DMS114 treated with DMSO at 0.1 percent for 48 hours (cell line): ENCODE data around the gene PTPRO.
"Not testable (repeated sequence)": the region's sequence is repeated elsewhere in the genome, so short reads cannot be mapped to it uniquely, and the experiment has no call there.

Experiments
- DNase-seq: peaks from one replicate; lab custom pipeline; 2025; ENCODE audit not compliant: unreplicated experiment; lab: John Stamatoyannopoulos, UW

PTPRO gene

DNA sequence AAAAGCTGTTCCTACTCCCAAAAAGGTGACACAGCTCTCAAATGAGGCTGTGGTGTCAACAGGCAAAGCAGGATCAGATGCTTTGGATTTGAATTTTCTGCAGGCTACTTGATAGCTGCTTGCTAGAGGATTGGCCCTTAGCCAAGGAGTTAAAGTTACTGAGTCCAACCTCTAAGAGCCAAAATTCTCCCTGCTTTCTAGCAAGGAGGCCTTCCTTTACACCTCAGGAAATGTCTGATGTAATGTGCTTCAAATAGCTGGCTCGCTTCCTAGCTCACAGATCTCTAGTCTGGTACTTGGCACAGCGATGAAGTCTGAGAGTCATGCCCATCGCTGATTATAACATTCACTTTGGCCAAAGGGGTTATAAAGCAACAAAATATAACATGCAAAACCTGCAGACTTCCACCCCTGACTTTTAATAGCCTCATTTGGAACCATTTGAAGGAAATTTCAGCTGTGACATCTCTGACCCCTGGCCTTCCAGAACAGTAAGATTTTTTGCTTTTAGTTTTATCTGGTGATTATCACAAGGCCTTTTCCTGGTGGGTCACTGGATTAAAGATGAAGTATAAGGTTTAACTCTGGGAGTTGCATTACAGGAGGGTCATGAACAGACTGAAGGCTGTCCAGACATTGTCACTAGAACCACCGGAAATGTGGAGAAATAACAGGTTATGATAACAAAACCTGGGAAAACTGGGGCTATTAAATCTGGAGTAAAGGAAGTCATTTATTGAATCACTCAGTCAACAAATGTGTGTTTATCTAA, 277.1 kb downstream of the PTPRO start:
- DNase-seq: no peak

DNA sequence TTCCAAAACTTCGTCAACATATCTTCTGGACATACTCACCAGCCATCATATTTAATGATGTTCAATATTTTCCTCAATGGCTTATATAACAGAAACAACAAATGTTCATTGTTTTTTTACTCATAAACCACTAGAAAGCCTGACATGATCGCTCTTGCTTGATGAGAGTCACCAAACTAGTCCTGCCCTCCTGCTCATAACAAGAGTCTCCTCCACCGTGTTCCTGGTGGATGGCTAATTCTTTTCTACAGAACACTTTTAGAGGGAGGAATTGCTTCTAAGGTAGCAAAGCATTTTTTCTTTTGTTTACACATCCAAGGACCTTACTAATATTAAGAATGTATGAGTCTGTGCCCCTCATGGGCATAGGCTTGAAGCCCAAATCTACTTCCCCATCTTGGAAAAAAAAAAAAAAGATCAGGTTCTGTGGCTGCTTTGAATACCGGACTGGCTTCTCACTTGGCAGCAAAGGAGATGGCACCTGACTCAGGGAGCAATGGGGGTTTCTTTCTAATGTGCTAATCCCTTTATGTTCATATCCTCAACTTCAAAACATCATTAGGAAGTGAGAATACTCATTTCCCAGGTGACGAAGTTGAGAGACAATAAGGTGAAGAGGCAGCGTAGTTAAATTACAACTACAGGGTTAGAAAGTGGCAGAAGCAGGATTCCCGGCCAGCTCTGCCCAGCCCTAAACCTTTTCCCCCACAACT, 278.1 kb downstream of the PTPRO start:
- DNase-seq: no peak

DNA sequence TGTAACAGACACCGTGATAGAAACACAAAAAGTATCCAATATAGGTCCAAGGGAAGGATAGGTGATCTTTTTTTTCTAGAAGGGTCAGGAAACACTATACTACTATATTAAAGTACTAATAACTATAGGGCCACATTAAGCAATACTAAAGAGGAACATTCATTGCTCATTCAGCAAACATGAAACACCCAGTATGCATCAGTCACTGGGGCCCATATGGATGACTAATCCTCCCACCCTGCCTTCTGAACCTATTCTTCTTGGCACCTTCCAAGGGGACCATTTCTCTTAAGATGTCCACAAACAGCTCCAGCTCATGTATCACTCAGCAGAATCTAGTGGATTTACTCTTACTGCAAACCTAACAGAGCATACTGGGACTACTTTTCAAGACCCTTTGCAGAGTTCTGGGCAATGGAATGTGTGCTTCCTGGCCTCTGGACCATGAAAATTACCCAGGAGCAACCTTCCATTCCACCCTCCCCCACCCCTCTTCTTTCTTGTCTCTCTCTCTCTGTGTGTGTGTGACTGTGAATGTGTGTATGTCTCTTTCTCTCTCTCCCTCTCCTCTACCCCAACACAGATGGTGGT, 279.0 kb downstream of the PTPRO start:
- no peak for DNase-seq

DNA sequence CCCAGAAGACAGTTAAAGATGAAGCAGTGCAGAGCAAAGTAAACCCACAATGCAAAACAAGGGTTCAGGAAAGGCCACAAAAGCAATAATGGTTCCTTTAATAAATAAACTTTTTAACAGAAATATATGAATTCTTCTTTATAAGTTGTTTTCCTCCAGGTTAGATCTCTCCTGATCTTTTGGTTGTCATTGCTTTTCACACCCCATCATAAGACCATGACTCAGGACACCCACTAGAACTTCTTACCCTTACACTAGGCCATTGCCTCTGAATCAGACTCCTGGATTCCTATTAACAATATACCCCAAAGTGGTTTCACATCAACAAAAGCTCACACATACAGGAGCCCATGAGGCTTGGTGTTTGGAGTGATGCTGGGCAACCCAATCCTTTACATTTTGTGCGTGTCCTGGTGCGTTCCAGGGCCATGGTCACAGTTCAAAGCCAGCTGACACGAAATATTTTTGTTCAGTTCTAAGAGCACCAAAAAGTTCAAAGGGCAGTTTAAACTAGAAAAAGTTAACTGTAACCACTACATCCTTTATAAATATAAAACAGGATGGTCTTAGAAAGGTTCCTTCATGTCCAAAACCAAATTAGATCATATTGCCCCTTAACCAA, 279.9 kb downstream of the PTPRO start:
- DNase-seq: no peak

DNA sequence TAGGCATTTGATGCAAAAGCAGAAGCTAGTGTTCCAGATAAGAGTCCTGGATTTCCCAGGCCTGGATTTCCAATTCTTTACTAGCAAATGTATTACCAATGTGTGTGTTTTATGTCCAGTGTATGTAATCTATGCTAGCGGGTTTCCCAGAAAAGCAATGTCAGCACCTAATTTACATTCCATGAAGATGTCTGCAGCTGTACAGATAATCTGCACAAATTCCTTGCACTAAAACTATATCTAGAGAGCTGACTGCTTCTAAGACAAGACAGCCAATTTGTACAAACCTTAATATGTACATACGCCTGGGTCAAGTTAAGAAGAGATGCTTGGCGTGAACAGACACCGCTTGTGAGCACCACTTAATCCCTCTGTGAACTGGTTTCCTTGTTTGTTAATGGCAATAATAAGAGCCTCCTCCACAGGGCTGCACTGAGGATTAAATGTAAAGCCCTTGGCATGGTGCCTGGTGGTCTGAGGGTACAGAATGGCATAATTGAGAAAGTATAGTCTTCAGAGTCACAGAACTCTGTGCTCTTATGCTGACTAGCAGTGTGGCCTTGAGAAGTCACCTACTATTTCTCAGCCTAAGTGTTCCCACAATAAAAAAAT, 281.3 kb downstream of the PTPRO start:
- DNase-seq: no peak

DNA sequence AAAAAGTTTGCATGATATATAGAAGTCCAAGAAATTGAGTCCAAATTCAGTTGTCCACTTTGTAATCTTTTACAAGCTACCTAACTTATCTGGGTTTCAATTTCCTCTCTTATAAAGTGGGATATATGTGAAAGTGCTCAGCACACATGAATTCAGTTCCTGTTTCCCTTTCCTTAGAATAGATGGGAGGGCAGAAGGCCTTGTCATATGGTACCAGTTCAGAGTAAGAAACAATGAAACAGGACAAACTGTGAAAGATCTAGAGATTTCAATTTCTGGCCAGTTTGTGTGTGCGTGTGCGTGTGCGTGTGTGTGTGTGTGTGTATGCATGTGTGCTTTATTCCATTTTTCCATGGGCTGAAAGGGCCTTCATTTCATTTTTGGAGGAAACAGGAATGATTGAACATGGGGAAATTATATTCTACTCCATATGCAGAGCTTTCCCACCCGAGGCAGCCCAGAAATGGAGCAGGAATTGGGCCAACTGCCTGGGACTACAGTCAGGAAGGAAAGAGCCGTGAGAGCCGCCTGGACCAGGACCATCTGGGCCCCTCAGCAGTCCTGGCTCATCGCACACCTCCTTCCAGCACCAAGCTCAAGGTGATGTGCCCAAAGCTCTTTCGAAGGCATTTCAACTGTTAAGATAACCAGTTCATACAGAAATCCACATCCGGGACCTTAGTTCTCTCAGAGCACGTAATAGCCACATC, 283.7 kb downstream of the PTPRO start:
- DNase-seq: no peak

DNA sequence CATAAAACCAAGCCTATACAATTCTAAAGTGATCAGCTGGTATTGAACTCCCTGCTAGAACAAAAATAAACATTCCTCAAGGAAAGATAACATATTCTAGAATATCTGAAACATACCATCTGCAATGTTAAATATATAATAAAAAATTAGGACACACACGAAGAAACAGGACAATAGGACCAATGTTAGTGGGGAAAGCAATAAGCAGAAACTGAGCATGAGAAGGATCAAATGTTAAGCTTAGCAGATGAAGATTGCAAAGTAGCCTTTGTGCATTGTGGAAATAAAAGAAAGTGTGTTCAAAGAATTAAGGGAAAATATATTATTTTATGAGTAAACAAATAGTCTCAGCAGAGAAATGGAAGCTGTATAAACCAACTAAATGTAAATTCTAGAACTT, 286.1 kb downstream of the PTPRO start:
- no peak for DNase-seq

DNA sequence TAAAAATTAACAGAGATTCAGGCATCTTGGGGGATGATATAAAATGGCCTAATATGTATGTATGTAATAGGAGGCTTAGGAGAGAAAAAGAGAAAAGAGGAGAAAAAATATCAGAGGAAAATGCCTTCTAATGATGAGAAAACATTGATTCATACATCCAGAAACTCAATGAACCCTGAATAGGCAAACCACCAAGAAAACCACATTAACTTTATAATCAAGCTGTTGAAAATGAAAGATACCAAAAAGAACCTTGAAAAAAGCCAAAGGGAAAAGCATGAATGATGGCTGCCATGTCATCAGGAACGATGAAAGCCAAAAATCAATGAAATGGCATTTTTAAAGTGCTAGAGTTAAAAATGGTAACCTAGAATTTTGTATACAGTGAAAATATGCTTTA, 286.6 kb downstream of the PTPRO start:
- no peak for DNase-seq

DNA sequence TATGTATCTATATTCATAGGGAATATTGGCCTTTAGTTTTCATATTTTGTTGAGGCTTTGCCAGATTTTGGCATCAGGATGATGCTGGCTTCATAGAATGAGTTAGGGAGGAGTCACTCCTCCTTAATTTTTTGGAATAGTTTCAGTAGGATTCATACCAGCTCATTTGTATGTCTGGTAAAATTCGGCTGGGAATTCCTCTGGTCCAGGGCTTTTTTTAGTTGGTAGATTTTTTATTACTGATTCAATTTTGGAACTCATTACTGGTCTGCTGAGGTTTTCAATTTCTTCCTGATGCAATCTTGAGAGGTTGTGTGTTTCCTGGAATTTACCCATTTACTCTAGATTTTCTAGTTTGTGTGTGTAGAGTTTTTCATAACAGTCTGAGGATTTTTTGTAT, 291.7 kb downstream of the PTPRO start:
- DNase-seq: no peak

DNA sequence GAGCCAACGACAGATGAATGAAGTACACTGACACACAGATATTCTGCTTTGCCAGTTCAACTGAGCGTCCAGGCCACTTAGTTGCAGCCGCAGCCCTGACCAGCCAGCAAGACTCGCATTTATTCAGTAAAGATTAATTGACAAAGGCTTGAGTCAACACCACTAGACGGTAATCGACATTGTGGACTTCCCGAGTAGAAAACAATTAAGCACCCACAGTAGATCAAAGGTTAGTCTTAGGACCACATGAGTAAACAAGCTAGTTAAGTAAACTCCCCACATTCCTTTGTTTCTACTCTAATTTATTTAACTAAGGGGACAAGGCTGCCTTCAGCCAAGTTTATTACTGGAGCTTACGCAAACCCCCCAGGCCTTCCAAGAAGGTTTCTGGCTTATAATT, 294.2 kb downstream of the PTPRO start:
- DNase-seq: not testable (repeated sequence)

DNA sequence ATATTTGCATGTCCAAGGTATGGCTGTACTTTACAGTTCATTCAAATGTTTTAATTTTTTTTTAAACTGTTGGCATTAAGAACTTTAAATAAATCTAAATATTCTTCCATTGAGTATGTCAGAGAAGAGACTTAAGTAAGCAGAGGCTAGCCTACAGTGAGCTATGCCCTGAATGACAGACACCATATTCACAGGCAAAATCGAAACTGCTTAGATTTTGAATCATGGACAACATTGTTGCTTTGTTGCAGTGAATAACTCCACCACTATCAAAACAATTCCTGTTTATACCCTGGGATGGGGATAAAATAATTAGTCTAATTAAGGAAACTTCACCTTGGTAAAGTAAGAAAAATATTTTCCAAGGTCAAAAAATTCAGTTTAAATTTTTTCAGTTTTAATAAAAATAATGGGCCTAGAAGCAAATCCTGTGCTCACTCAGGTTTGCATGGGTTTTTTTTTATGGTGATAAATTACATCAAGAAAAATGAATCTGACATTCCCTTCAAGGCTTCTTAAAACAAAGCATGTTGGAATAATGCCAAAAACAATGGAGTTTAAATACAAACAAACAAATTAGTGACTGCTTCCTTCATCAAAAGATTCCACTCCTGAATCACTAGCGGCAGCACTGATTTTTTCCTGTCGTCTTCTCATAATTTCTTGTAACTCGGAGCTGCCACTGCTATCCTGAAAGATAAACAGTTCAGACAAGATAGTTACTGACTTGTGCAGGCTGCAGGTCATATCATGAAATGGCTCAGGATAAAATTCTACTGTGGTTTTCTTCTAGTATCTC, 298.6 kb downstream of the PTPRO start:
- no peak for DNase-seq

DNA sequence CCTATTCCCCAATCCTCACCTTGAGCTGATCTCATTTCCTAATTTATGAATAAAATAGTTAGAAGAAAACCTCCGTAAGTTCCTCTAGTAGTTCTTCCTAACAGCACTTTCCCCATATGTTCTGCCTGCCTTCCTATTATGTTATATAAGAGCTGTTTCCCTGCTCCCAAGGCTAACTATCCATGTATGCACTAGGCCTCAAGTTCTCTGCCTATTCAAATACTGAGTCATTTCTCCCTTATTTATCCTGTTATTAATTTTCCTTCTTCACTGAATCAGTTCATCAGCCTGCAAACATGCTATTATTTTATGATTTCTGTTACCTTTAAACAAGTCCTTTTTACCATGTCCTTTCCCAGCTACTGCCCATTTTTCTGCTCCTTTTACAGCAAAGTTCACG, 302.8 kb downstream of the PTPRO start:
- no peak for DNase-seq

DNA sequence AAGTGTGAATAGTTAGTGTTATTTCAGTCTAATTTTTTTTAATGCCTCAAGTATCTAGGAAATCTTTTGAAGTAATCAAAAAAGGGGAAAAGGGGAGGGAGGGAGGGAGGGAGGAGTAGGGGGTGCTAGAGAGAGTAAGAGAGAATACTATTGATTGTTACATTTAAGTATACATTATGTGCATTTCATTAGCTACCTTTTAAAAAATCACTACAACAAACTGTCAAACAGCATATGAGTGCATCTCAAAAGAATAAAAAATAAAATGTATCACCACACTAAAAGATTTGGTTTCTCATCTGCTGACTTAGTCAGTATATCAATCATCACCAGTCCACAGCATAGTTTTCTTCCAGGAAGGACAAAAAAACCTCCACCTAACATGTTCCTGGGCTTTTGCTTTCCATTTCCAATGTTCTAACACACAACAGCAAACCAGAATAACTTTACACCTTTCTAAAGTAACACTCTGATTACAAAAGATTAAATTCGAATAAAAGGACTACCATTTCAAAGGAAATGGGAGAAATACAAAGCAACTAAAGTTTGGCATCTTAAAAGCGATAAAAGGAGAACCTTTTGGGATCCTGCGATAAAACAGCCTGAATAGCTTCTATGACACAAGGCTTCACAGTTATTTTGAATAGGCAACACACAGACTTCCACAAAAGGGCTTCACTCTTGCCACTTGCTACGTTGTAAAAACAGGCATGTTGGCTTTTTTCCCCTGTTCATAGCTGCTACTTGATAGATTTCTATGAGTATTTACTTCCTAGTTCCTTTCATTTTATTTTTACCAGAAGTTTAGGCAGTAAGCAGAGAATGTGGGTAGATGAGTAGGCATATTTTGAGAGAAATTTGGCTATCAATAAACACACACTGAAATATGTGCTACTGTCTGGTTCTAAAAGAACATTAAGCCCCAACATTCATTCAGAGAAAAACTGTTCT, 306.0 kb downstream of the PTPRO start:
- DNase-seq: no peak

DNA sequence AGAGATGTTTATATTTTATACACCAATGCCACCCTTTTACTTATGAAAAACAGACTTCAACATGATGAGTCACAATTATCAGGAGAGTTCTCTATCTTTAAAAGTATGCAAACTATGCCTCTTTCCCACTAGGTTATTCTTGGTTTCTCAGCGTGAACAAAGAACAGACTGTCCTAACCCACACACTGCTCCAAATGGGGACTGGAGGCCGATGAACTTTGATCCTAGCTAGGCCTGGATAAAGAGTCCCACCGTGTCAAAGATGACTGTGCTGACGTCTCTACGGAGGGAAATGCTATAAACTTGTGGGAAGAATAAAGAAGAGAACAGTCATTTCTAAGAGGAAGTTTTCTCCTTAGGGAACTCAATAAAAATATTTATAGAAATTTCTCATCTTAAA, 306.8 kb downstream of the PTPRO start:
- DNase-seq: no peak

DNA sequence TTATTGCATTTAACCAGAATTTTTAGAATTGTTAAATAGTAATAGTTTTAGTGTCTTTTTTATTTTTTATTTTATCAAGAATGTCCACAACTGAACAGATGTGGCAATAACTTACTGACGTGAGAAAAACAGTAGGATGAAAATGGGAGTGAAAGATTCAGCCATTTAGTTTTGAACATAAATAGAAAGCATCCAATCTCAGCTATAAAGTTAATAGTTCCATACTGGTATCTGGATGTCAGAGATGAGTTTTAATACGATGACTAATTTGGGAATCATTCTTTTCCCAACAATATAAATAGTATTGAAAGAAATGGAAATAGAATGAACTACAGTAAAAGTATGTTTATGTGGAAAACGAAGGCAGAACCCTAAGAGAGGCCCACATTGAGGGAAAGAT, 307.5 kb downstream of the PTPRO start:
- no peak for DNase-seq

DNA sequence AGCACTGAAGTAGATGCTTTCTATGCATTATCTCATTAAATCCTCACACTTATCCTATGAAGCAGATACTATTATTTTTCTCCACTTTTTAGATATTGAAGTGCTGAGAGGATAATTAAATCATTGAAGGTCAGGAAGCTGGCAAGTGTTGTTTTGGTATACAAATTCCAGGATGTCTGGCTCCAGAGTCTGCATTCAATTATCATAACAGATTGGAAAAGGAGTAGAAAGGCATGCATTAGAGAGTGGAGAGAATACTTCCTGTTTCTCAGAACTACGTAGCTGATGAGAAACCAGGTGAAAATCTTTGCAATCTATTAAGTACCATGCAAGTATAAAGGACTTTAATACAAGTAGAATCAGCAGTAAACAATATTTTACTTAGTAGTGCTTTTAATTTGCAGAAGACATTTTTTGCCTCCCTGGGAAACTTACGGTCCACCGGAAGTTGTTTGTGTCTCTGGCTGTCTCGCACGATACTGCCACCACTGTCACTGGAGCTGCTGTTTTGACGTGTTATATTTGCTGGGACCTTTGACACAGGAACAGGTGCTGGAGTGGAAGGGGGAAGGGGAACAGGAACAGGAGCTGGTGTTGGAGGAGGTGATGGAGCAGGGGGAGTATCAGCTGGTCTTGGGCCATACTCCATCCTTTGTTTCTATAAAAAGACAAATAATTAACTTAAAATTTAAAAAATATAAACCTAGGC, 308.9 kb downstream of the PTPRO start:
- no peak for DNase-seq

DNA sequence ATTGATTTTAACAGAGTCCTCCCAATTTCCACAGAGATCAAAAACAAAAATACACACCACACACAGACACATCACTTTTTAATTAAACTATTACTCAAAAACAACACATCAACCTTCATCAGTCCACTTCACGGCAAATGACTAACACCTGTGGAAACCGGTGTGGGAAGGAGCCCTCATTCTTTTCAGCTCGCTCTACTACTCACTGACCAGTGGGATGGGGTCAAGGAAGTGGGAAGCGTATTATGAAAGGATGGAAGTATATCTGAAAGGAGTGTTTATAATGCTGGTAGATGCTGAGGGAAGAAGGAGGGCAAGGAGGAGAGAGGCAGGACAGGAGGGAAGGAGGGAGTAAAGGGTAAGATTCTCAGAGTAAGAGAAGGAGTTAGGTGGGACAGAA, 310.4 kb downstream of the PTPRO start:
- no peak for DNase-seq

DNA sequence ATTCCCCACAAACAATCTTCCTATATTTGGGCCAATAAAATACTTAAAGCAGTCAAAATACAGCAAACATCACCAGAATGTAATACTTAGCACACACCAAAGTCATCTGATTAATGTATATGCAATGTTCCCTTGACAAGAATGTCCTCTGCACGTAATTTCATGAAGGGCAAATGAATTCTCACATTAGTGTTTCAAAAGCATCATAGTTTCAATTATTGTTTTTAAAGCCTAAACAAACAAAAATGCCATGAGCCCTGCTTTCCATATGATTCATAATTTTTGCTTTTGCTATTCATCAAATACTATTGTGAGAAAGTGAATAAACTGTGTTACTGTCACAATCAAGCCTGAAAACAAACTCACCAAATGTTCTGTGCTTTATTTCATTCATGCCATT, 310.9 kb downstream of the PTPRO start:
- no peak for DNase-seq
